Dermis microvascular lymphatic vessel endothelial cell (primary cell): Measurements from ENCODE around the gene NFATC4. TPM values are rescaled to one million over a fixed set of nuclear protein-coding genes. Genes with fewer than 3 reads are reported as not detected.
"Not testable (repeated sequence)": the region's sequence is repeated elsewhere in the genome, so short reads cannot be mapped to it uniquely, and the experiment has no call there.

Source experiments
- DNase-seq, 2 donors: peaks; one replicate each; pipeline versions ENCODE4 v3.0.0 to v3.0.0-alpha.2; 2010; ENCODE audit warnings: low read depth in 2 of 2
- total RNA-seq: library from RNA; depleted of rRNA; stranded (reverse); fragments of >200 nt; gene quantifications from 2 replicates; pipeline ENCODE4 v1.2.1, GENCODE V29; 2014

NFATC4 gene
- total RNA-seq, 1 donor from 2014 or later = 1.0 TPM

DNA sequence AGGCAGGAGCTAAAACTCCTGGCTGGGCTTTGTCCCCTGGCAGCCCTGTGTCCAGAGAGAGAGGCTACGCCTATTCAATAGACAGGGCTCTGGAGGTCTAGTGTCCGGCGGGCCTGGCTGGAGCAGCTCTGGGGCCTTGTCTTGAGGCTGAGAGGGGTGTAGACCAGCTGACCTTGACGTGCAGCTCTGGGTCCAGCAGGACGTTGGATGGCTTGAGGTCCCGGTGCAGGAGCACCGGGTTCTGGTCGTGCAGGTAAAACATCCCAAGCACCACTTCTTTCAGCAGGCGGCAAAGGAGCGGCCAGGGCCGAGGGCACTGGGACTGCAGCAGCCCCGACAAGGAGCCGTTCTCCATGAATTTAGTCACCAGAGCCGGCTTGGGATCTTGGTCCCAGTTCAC, 29.1 kb upstream of the NFATC4 start:
- DNase-seq = no peak

DNA sequence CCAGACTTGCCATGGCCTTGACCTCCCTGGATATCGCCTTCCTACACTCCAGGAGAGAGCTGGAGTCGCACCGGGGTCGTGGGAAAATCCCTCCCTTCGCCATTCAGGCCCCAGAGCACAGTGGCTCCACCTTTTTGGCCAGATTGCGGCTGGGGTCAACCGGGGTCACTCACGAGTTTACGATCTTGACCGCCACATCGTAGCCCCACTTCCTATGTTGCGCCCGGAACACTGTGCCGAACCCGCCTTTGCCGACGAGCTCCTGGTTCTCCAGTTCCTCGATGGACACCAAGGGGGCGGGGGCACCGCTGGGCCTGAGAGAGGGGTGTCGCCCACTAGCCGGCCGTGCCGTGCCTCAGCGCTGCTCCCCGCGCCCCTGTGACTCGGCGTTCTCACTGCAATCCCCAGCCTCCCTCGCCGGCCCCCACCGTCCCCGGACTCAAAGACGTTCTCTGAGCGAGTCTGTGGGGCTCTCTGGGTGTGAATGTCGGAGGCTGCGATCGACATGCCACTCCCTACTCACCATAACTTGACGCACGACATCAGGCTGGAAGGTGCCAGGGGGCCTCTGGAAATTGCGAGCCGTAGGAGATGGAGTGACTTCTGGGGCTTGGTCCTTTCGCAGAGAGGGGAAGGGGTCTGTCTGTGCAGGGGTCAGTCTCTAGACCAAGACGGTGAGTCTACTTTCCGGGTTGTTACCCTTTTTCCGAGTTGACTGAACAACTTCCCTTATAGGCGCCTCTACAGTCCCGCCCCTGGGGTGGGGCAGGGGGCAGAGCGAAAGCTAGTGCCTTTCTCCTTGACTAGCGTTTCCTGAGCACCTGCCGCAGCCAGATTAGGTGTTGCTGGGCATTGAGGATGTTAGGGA, 28.5 kb upstream of the NFATC4 start, which contains the start of gene RIPK3:
RIPK3 (minus strand) TSS at position 708 of the 868 bp plus-strand sequence; CDS start at position 543, 165 bp downstream.
- DNase-seq = peak in 1 of 2 donors; percentile 17

DNA sequence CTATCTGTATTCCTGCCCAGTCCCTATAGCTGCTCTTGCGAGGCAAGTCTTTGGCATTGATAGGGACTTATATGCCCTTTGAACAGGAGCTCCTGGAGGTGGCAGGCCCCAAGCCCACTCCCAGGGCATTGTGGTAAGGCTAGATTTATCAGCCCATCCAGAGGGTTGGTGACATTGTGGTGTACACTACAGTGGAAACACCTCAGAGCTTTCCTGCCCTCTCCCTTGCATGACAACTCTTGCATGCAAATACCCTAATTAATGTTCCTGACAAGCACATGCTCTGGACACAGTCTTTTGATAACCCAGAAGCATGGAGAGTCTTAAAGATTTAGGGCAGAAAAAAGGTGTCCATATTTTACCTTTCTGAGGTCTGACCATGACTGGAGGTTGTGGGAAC, 27.4 kb upstream of the NFATC4 start:
- DNase-seq = no peak

DNA sequence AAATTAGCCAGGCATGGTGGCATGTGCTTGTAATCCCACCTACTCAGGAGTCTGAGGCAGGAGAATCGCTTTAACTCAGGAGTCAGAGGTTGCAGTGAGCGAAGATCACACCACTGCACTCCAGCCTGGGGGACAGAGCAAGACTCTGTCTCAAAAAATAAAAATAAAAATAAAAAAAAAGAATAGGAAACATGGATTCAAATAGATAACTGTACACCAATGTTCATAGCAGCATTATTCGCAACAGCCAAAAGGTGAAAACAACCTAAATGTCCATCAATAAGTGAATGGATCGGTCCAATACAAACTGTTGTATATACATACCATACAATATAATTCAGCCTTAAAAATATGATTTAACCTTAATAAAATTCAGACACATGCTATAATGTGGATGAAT, 25.1 kb upstream of the NFATC4 start:
- no peak for DNase-seq

DNA sequence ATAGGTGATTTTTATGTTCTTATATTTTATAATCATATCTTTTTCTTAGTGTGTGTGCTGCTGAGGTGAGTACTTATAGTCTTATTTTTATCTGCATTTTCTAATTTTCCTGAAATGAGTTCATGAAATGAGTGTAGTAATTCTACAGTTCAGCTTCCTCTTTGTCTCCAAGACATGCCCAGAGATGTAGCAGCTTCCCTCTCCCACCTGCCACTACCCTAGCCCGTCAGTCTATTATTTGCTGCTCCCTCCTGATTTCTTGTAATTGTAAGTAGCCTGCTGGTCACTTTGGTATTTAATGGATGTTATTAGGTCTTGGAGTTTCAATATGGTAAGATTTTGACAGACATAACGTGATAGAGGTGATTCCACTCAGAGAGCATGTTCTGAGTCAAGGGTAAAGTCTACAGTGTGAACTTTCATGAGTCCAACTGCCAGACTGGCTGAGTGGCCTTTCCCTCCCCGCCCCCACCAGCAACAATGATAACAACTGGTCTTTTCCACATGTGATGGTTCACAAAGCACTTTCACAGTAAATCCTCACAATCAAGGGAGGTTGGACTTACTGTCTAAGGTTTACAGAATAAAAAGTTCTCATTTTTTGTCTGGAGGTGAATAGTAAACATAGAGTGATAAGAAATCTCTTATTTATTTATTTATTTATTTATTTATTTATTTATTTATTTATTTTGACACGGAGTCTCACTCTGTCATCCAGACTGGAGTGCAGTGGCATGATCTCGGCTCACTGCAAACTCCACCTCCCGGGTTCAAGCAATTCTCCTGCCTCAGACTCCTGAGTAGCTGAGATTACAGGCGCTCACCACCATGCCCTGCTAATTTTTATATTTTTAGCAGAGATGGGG, 24.0 kb upstream of the NFATC4 start:
- DNase-seq = no peak

DNA sequence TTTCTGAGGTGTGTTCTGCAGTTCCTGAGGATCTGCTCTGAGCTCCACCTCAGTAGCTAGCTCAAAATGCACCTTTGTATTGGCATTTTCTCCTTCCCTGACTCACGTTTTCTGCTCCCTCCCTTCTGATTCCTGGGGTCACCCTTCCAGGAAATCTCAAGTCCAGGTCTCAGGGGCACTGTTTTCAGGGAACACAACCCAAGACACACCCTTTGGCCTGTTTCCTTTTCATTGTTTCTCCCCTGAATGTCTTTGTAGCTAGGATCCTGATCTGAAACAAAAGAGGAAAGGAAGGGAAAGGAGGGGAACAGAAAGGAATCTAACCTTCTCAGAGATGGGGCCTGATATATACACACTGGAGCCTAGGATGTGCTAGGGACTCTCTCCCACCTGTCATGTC, 20.9 kb upstream of the NFATC4 start:
- no peak for DNase-seq

DNA sequence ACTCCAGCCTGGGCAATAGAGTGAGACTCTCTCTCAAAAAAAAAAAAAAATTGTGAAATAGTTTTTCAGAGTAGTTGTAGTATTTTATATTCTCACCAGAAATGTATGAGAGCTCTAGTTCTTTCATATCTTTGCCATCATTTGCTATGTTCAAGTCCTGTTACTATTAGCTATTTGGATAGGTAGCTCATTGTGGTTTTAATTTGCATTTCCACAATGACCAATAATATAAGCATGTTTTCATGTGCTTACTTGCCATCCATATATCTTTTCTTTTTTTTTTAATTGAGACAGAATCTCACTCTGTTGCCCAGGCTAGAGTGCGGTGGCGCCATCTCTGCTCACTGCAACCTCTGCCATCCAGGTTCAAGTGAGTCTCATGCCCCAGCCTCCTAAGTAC, 19.8 kb upstream of the NFATC4 start:
- DNase-seq = no peak

DNA sequence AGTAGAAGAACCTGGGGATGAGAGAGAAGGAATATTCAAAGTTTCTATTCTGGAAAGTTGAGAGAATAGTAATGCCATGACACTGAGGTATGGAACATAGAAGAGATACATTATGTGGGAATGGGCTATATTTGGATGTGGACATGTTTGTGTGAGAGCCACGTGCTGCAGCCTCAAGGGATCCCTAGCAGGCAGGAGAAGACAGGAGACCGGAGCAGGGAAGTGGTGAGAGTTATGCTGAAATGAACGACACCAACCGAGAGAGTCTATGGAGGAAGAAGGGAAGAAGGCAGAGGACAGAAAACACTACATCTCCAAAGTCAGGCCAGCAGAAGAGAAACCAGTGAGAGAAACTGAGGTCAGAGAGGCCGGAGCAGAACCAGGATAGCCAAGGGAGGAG, 18.2 kb upstream of the NFATC4 start:
- DNase-seq = no peak

DNA sequence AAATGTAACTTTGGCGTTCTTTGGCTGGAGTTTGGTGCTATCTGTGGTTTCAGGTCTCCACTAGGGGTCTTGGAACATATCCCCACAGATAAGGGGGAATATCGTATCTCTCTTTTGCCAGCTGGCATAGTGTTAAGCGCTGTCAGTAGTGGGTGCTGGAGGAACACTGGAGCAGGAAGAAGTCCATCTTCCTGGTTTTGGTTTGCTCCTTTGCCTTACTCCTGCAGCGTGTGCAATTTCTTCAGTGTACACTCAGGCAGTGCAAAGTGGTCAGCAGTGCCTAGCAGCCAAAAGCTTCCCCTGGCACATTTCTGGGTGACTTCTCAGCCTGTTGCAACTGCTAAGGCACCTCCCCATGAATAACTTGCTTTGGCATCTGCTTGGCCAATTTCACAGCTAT, 16.5 kb upstream of the NFATC4 start:
- no peak for DNase-seq

DNA sequence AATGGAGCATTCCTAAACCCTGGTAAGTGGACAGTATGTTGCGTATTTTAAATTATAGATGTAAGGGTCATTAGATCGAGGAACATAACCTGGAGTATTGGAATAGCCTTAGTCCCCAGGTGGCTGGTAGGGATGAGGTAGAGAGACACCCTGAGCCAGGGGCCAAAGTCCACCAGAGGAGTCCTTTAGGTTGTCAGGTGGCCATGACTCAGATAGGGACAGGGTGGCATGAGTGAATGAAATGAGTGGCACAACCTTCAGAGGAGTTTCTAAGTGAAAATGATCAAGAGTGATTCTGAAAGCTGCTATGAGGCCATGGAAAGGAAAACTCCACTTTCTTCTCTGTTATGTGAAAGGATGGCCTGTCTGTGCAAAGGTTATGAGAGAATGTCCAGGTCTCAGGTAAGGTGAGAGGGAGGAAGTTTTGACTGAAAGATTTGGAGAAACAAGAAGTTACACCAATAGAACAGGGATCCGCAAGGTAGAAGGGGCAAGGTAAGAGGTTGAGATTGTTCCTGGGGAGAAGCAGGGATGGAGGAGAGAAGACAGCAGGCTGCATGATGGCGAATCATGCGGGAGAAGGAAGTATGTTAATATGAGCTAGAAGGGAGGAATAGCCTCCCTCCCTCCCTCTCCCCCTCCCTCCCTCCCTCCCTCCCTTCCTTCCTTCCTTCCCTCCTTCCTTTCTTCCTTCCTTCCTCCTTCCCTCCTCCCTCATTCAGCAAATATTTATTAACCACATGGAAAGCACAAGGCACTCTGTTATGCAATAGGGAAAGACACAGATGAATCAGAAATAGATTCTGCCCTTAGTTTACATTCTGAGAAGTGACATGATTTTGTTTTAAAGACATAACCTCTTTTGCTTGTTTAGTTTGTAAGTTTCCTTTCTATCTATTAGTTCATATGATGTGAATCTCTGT, 14.2 kb upstream of the NFATC4 start:
- DNase-seq = no peak

DNA sequence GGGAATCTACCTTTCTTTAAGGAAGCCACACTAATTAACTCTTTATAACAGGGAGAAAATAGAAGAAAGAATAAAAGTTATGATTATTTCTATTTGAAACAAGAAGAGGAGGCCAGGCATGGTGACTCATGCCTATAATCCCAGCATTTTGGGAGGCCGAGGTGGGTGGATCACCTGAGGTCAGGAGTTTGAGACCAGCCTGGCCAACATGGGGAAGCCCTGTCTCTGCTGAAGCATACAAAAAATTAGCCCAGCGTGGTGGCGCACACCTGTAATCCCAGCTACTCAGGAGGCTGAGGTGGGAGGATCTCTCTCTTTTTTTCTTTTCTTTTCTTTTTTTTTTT, 13.5 kb upstream of the NFATC4 start:
- not testable (repeated sequence) for DNase-seq

DNA sequence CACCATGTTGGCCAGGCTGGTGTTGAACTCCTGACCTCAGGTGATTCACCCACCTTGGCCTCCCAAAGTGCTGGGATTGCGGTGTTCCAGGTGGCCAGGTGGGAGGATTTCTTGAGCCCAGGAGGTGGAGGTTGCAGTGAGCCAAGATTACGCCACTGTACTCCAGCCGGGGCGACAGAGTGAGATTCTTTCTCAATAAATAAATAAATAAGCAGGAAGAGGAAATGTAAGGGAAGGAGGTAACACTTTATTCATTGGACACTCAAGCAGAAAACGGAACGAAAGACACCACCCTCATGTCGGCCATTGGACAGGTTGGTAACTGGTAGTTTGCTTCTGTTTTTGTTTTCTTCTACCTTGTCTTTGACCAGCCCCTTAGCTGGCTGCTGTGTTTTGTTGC, 13.0 kb upstream of the NFATC4 start:
- DNase-seq = no peak

DNA sequence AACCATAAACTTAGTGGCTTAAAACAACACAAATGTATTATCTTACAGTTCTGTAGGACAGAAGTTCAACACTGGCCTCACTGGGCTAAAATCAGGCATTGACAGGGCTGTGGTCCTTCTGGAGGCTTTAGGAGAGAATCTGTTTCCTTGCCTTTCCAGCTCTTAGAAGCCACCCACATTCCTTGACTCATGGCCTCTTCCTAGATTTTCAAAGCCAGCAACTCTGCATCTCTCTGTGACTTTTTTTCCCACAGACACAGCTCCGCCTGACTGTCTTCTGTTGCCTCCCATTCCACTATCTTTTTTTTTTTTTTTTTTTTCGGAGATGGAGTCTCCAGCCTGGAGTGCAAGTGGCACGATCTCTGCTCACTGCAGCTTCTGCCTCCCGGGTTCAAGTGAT, 11.8 kb upstream of the NFATC4 start:
- DNase-seq = no peak

DNA sequence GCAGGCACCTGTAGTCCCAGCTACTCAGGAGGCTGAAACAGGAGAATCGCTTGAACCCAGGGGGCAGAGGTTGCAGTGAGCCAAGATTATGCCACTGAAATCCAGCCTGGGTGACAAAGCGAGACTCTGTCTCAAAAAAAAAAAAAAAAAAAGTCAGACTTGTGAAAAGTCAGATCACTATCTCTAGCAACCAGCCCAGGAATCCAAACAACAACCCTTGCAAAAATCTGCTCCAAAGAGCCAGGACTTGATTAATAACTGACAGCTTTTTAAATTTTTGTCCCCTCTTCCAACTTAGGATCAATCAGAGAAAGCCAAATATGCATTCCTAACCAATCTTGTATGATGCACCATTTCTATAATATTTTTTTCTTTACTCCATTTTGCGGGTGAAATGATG, 7.7 kb upstream of the NFATC4 start:
- DNase-seq = no peak

DNA sequence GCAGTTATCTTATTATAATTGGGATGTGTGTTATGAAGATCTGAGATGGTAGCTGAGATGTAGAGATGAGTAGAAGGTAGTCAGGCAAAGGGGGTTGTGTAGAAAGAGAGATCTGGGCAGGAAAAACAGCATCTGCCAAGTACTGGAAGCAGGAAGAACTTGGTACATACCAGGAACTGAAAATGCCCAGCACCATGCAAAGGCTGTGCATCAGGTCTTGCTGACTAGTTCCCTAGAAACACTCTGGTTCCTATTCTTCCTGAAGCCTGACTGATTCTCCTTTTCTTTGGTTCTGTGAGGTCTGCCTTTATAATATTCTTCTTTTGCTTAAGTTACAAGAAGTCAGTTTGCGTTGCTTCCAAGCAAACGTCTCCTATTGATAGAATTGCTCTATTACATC, 6.7 kb upstream of the NFATC4 start:
- DNase-seq = no peak

DNA sequence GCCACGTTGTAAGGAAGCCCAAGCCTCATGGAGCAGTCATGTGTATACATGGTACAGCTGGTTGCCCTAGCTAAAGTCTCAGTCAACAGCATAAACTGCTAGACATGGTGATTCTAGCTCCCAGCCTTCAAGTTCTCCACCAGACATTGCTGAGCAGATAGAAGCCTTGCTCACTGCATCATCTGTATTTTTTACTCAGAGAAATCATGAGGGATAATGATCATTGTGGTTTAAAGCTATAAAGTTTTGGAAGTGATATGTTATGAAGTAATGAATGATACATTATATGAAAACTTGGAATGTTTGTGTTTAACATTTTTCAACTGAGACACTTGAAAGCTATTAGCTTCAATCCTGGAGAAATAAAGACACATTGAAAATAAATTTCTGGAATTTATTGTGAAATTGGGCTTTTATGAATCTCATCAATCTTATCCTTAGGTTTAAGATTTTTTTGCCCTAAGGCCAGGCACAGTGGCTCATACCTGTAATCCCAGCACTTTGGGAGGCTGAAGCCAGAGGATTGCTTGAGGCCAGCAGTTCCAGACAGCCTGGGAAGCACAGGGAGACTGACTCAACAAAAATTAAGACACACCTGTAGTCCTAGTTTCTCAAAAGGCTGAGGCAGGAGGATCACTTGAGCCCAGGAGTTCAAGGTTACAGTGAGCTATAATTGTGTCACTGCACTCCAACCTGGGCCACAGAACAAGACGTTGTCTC, 5.6 kb upstream of the NFATC4 start:
- no peak for DNase-seq

DNA sequence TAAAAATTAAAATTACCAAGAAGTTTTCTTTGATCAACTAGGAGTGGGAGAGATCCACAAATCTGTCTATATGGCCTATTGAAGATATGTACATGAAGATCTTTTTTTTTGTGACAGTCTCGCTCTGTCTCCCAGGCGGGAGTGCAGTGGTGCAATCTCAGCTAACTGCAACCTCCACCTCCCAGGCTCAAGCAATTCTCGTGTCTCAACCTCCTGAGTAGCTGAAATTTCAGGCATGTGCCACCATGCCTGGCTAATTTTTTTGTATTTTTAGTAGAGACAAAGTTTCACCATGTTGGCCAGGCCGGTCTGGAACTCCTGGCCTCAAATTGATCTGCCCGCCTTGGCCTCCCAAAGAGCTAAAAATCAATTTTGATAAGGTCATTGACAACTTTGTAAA, 4.6 kb upstream of the NFATC4 start:
- no peak for DNase-seq

DNA sequence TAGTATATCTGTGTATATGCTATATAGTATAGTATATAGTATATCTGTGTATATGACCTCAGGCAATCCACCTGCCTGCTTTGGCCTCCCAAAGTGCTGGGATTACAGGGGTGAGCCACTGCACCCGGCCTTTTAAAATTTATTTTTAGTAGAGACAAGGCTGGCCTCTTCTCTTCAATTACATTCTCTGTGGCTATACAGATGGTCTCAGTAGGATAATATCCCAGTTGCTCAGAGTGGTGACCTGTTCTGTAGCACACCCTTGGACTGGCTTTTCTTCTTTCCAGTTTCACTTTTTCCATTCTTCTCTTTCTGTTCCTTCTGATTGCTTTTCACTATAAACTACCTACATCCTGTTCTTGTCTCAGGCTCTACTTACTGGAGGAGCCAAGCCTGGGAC, 3.1 kb upstream of the NFATC4 start:
- DNase-seq = no peak

DNA sequence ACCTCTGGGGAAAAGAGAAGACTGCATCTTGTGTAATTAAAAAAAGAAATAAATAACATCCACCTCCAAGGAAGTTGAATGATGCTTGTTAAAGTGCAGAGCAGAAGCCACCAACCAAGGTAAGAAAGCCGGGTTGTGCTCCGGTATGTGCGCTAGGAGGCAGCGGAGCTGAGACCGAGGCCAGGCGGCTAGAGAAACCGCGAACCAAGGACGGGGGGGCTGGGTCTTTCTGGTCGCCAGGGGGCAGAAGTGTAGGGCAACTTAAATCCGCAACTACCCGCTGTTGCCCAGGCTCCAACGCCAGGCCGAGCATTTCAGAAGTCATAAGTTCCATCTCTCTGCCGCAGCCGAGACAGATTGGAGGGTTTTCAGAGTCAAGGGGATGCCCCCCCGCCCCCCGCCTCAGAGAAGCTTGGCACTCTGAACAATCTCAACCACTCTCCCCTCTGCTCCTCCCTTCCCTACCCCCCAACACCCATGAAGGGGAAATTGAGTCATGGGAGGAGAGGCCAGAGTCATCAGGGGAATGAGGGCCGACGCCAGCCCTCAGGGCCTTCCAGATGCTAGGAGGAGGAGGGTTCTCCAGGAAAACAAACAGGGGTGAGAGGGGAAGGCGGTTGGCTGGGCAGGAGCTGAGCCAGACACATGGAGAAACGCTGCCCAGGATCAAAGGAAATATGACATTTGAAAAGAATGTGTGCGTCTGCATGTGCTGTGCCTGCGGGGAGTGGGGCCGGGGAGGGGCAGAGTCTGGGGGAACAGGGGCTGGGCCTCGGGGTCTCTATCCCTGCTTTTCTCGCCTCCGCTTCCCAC, 2.2 kb upstream of the NFATC4 start:
- DNase-seq = peak; percentile 86 to 97

DNA sequence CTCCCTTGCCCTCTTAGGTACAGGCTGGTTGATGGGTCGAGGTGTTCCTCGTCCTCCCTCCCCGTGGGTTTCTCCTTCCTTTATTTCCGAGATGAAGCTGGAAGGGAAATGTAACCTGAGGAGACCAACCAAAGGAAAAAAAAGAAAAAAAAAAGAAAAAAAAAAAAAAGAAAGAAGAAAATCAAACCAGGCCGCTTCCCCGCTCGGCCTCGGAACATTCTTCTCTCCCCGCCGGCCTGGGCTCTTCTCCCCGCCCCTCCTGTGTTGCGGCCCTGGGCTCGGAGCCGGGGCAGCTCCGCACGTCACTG, 1.6 kb upstream of the NFATC4 start:
- no peak for DNase-seq
